ENCODE measurements around the gene JAZF1. TPM values are rescaled to one million over a fixed set of nuclear protein-coding genes. Genes with fewer than 3 reads are reported as not detected.

Gene JAZF1
- total and polyA plus RNA-seq, 10 of the 15 experiments (the other 5 are each of a cell fraction or from before 2014, with no cell fraction given), result 0.04 to 0.82 (median 0.15) TPM; not detected in 3

- ChIA-PET CTCF (no interaction called here), RAD21 (ENCODE audit: unreplicated experiment) (no interaction called here), POLR2A (no interaction called here), SMC1A (ENCODE audit: uncharacterized antibody, unreplicated experiment) (no interaction called here)
- no peak overlapping the region for H3K9ac ChIP-seq (ENCODE audit: control insufficient read depth, insufficient read depth, low read length)
- no peak for FAIRE-seq
- intact Hi-C loops (cut with micrococcal nuclease; ENCODE audit: unreplicated experiment) (no loop called here), in situ Hi-C loops (cut with MboI) (no loop called here)
- no peak for DNase-seq (ENCODE audit: low read depth, low spot score)
- no peak for ATAC-seq
- H3K4me3 ChIP-seq, result no peak overlapping the region
- H3K4me2 ChIP-seq (ENCODE audit: control insufficient read depth, insufficient read depth), result no peak overlapping the region
- H3K79me2 ChIP-seq (ENCODE audit: control insufficient read depth, insufficient read depth, low read length), result no peaks in the 10 kb centered on the region
- H3K9me3 ChIP-seq (replicated peaks; ENCODE audit: control insufficient read depth, insufficient read depth, low read length), result no peaks in the 10 kb centered on the region
- no TSS peak for BruUV-seq (replicated peaks)
- no peaks in the 10 kb centered on the region for H3K4me1 ChIP-seq (ENCODE audit: control insufficient read depth, insufficient read depth, low read length)
- H3K36me3 ChIP-seq (ENCODE audit: control insufficient read depth in 2 of 2, insufficient read depth in 2 of 2, low read length in 1 of 2), result no peaks in the 10 kb centered on the region
- H2AFZ ChIP-seq (ENCODE audit: control insufficient read depth, low read depth, low read length), result no peak overlapping the region
- H4K20me1 ChIP-seq (ENCODE audit: control insufficient read depth, insufficient read depth), result no peaks in the 10 kb centered on the region
- H3K27ac ChIP-seq (ENCODE audit: control insufficient read depth, insufficient read depth), result no peak overlapping the region
- no peaks in the 10 kb centered on the region for H3K27me3 ChIP-seq (replicated peaks in 1 of 2; ENCODE audit: control insufficient read depth in 2 of 2, insufficient read depth in 2 of 2, low read length in 1 of 2)
- TF ChIP-seq ZBTB40 (IDR thresholded peaks at IDR 0.05; ENCODE audit: borderline replicate concordance) (peak; percentile 89), PML (IDR thresholded peaks at IDR 0.05; ENCODE audit: low read length) (no peak), SP1 (IDR thresholded peaks at IDR 0.05; ENCODE audit: low read depth, low read length) (no peak)
Measured at GRCh38 chr7:27930910-27931476, 249.6 kb downstream of the JAZF1 start.

- Histone ChIP-seq H3K4me1 (ENCODE audit: control insufficient read depth, insufficient read depth, low read length) (no peaks in the 10 kb centered on the region), H3K4me2 (ENCODE audit: control insufficient read depth, insufficient read depth) (no peak overlapping the region), H3K9me3 (replicated peaks; ENCODE audit: control insufficient read depth, insufficient read depth, low read length) (no peaks in the 10 kb centered on the region), H3K27me3 (replicated peaks in 1 of 2; ENCODE audit: control insufficient read depth in 2 of 2, insufficient read depth in 2 of 2, low read length in 1 of 2) (no peaks in the 10 kb centered on the region), H3K27ac (ENCODE audit: control insufficient read depth, insufficient read depth) (no peak overlapping the region), H3K36me3 (ENCODE audit: control insufficient read depth in 2 of 2, insufficient read depth in 2 of 2, low read length in 1 of 2) (no peaks in the 10 kb centered on the region), H3K4me3 (no peak overlapping the region), H3K9ac (ENCODE audit: control insufficient read depth, insufficient read depth, low read length) (no peak overlapping the region), H3K79me2 (ENCODE audit: control insufficient read depth, insufficient read depth, low read length) (no peaks in the 10 kb centered on the region), H2AFZ (ENCODE audit: control insufficient read depth, low read depth, low read length) (no peak overlapping the region), H4K20me1 (ENCODE audit: control insufficient read depth, insufficient read depth) (no peaks in the 10 kb centered on the region)
- intact Hi-C loops (cut with micrococcal nuclease; ENCODE audit: unreplicated experiment), result no loop called here
- no peak for DNase-seq (ENCODE audit: low read depth, low spot score)
- TF ChIP-seq MLLT1 (IDR thresholded peaks at IDR 0.05) (no peak), YY1 (IDR thresholded peaks at IDR 0.05; ENCODE audit: low read depth, low read length) (no peak), KDM1A (IDR thresholded peaks at IDR 0.05; ENCODE audit: borderline replicate concordance) (no peak), EP300 (IDR thresholded peaks at IDR 0.05; ENCODE audit: borderline replicate concordance in 1 of 2, control insufficient read depth in 1 of 2, low read depth in 2 of 2, low read length in 2 of 2) (no peak), NFXL1 (IDR thresholded peaks at IDR 0.05; ENCODE audit: borderline replicate concordance) (no peak), PML (IDR thresholded peaks at IDR 0.05; ENCODE audit: low read length) (no peak), ESRRA (IDR thresholded peaks at IDR 0.05; ENCODE audit: low read length) (no peak), SREBF1 (IDR thresholded peaks at IDR 0.05; ENCODE audit: low read length) (no peak)
- no peak for FAIRE-seq
- no TSS peak for BruUV-seq (replicated peaks)
- CTCF ChIA-PET, result interaction anchor here (0.5 to 3.1 kb wide), 3 partner anchors 8 to 733 kb away, joined by 3 to 12 read pairs (median 5); no protein-coding TSS in a partner anchor
- SMC1A ChIA-PET (ENCODE audit: uncharacterized antibody, unreplicated experiment), result interaction anchor here (2.4 kb wide), 1 partner anchor 10 kb away, joined by 11 read pairs; no protein-coding TSS in a partner anchor
- POLR2A ChIA-PET, result no interaction called here
- no peak for ATAC-seq
- RAD21 ChIA-PET (ENCODE audit: unreplicated experiment), result no interaction called here
- in situ Hi-C loops (cut with MboI), result no loop called here
- 15% methylated on average over 3 of the region's 3 CpGs for WGBS (ENCODE audit: insufficient coverage, insufficient replicate concordance, low lambda C conversion rate, missing lambda C conversion rate)
Measured at GRCh38 chr7:27929127-27929526, 251.5 kb downstream of the JAZF1 start.
